Retinal pigment epithelial cell (primary cell): Measurements from ENCODE around the gene DPYSL4.

Experiments used
- DNase-seq: peaks from one replicate; pipeline ENCODE4 v3.0.0-alpha.2; 2010; ENCODE audit warnings: low read depth
- H3K4me3 ChIP-seq: 2 replicates; pipeline ENCODE4 v1.5.1; 2011; ENCODE audit warnings: mild to moderate bottlenecking, low read length, control low read depth, moderate library complexity
- TF ChIP-seq, protein P1 (sequence below): conservative IDR thresholded peaks from 2 replicates; pipeline ENCODE4 v1.5.1; 2011; ENCODE audit warnings: low read depth, low read length, control low read depth, inconsistent platforms

Gene DPYSL4

DNA sequence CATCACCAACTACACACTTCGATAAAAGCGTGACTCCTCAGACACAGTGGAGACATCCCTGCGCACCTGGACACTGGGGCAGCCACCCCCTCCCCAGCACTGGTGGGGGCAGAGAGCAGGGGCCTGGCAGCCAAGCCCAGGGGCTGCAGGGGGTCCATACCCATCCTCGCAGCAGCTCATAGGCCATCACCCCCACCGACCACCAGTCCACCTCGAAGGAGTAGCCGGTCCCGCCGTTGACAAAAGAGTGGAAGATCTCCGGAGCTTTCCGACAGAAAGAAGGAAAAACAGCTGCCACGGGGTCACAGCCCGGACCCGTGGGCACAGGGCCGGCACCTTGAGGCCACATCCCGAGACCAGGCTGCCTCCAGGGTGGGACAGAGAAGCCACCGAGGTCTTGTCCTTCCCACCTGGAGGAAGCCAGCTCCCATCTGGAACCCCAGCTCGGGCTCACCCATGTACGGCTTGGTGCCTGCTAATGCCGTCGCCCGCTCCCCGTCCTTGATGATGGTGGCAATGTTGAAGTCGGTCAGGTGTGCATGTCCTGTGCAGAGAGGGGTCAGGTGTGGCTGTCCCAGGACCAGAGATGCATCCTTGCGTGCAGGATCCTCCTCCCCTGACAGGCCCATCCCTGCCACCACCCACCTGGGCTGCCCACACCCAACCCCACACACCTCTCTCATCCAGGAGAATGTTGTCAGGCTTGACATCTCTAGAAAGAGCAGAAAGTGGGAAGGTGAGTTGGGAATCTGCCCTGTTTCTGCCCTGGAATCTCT, 38.5 kb downstream of the DPYSL4 start:
- TF ChIP-seq, protein P1, sequence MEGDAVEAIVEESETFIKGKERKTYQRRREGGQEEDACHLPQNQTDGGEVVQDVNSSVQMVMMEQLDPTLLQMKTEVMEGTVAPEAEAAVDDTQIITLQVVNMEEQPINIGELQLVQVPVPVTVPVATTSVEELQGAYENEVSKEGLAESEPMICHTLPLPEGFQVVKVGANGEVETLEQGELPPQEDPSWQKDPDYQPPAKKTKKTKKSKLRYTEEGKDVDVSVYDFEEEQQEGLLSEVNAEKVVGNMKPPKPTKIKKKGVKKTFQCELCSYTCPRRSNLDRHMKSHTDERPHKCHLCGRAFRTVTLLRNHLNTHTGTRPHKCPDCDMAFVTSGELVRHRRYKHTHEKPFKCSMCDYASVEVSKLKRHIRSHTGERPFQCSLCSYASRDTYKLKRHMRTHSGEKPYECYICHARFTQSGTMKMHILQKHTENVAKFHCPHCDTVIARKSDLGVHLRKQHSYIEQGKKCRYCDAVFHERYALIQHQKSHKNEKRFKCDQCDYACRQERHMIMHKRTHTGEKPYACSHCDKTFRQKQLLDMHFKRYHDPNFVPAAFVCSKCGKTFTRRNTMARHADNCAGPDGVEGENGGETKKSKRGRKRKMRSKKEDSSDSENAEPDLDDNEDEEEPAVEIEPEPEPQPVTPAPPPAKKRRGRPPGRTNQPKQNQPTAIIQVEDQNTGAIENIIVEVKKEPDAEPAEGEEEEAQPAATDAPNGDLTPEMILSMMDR: no peak
- H3K4me3 ChIP-seq: no peak overlapping the region
- no peak for DNase-seq

GRCh38 chr10:132225849-132226205, 39.1 kb downstream of the DPYSL4 start:
- H3K4me3 ChIP-seq: no peak overlapping the region
- TF ChIP-seq, protein P1: no peak
- no peak for DNase-seq

- H3K4me3 ChIP-seq: no peak overlapping the region
- DNase-seq: no peak
- TF ChIP-seq, protein P1: no peak
These were observed 40.0 kb downstream of the DPYSL4 start for GRCh38 chr10:132226586-132227405.

- no peak for DNase-seq
- TF ChIP-seq, protein P1: no peak
- H3K4me3 ChIP-seq: no peak overlapping the region
These were observed 41.2 kb downstream of the DPYSL4 start for GRCh38 chr10:132227851-132228390.

GRCh38 chr10:132228616-132229015, 41.9 kb downstream of the DPYSL4 start:
- DNase-seq: no peak
- TF ChIP-seq, protein P1: no peak
- no peak overlapping the region for H3K4me3 ChIP-seq

- DNase-seq: no peak
- H3K4me3 ChIP-seq: no peak overlapping the region
- TF ChIP-seq, protein P1: no peak
These were observed 42.3 kb downstream of the DPYSL4 start for GRCh38 chr10:132229096-132229495.
